Activated T-helper 1 cell treated with anti-CD3 and anti-CD28 coated beads, Interleukin-12 subunit alpha, Interleukin-12 subunit beta, Interleukin-2, Interleukin-4 antibody, amounts not matched to agents 30 ng/mL and 10 ng/mL and 1 ng/mL, durations not matched to agents 14 hours and 24 hours and 36 hours (primary cell): ENCODE results near the gene ITGB5. TPM values are rescaled to one million over a fixed set of nuclear protein-coding genes. Genes with fewer than 3 reads are reported as not detected.
"Not testable (repeated sequence)": the region's sequence is repeated elsewhere in the genome, so short reads cannot be mapped to it uniquely, and the experiment has no call there.

Experiments
- DNase-seq: peaks from one replicate; pipeline ENCODE4 v3.0.0; 2021; ENCODE audit warnings: low spot score
- H3K27ac Mint-ChIP-seq: one replicate; pipeline ENCODE4 v1.8.0; 2021; ENCODE audit warnings: mild to moderate bottlenecking, mixed read lengths
- H3K27me3 Mint-ChIP-seq: one replicate; pipeline ENCODE4 v1.8.0; 2022; ENCODE audit warnings: mild to moderate bottlenecking, moderate library complexity, mixed read lengths; ENCODE audit not compliant: insufficient read depth
- H3K36me3 Mint-ChIP-seq: one replicate; pipeline ENCODE4 v1.8.0; 2021; ENCODE audit warnings: low read depth, mixed read lengths
- H3K4me1 Mint-ChIP-seq: one replicate; pipeline ENCODE4 v1.8.0; 2021; ENCODE audit warnings: low read depth, mixed read lengths
- H3K4me3 Mint-ChIP-seq: one replicate; pipeline ENCODE4 v1.8.0; 2021; ENCODE audit warnings: mild to moderate bottlenecking, moderate library complexity, mixed read lengths
- H3K9me3 Mint-ChIP-seq: one replicate; pipeline ENCODE4 v1.8.0; 2021; ENCODE audit warnings: mixed read lengths
- intact Hi-C: fragments of 100-400 bp; cut with micrococcal nuclease; formaldehyde crosslinking; loops from one replicate; pipeline ENCODE4 v1.15.1; 2024
- total RNA-seq: library from RNA; stranded (reverse); gene quantifications from 2 replicates; pipeline ENCODE4 v1.2.3, GENCODE V29; 2022

ITGB5 gene
- total RNA-seq, 1 donor from 2014 or later = 2.2 TPM

- no peak overlapping the region for H3K27ac Mint-ChIP-seq
- peaks cover 12% of the 10 kb centered on the region for H3K4me1 Mint-ChIP-seq
- peaks cover 38% of the 10 kb centered on the region for H3K27me3 Mint-ChIP-seq
- peak overlapping the region; percentile 55 for H3K4me3 Mint-ChIP-seq
- no peaks in the 10 kb centered on the region for H3K9me3 Mint-ChIP-seq
- peak; percentile 30 for DNase-seq
- no peaks in the 10 kb centered on the region for H3K36me3 Mint-ChIP-seq
- intact Hi-C loops = loop anchor here (2.0 kb wide), 1 partner anchor 52 kb away; the partner anchor contains the start of gene ITGB5
Observed at GRCh38 chr3:124834723-124835718, 52.1 kb downstream of the ITGB5 start.

GRCh38 chr3:124833710-124834332, 53.3 kb downstream of the ITGB5 start:
- Mint-ChIP-seq H3K27ac (no peak overlapping the region), H3K4me3 (no peak overlapping the region), H3K36me3 (no peaks in the 10 kb centered on the region), H3K27me3 (peaks cover 44% of the 10 kb centered on the region), H3K4me1 (peaks cover 12% of the 10 kb centered on the region), H3K9me3 (no peaks in the 10 kb centered on the region)
- intact Hi-C loops = loop anchor here (2.0 kb wide), 1 partner anchor 53 kb away; the partner anchor contains the start of gene ITGB5
- DNase-seq = no peak

GRCh38 chr3:124832782-124833709, 54.1 kb downstream of the ITGB5 start:
- no peak overlapping the region for H3K27ac Mint-ChIP-seq
- H3K4me3 Mint-ChIP-seq = no peak overlapping the region
- no peaks in the 10 kb centered on the region for H3K9me3 Mint-ChIP-seq
- H3K27me3 Mint-ChIP-seq = peaks cover 45% of the 10 kb centered on the region
- no peak for DNase-seq
- intact Hi-C loops = no loop called here
- H3K36me3 Mint-ChIP-seq = no peaks in the 10 kb centered on the region
- H3K4me1 Mint-ChIP-seq = peaks cover 12% of the 10 kb centered on the region

- intact Hi-C loops = no loop called here
- no peaks in the 10 kb centered on the region for H3K9me3 Mint-ChIP-seq
- DNase-seq = no peak
- no peaks in the 10 kb centered on the region for H3K36me3 Mint-ChIP-seq
- H3K27ac Mint-ChIP-seq = no peak overlapping the region
- no peak overlapping the region for H3K4me3 Mint-ChIP-seq
- H3K27me3 Mint-ChIP-seq = peaks cover 41% of the 10 kb centered on the region
- peaks cover 12% of the 10 kb centered on the region for H3K4me1 Mint-ChIP-seq
Observed at GRCh38 chr3:124831628-124832199, 55.5 kb downstream of the ITGB5 start.

- Mint-ChIP-seq H3K4me3 (no peak overlapping the region), H3K4me1 (peaks cover 4% of the 10 kb centered on the region), H3K9me3 (no peaks in the 10 kb centered on the region), H3K36me3 (no peaks in the 10 kb centered on the region), H3K27ac (no peak overlapping the region), H3K27me3 (peaks cover 28% of the 10 kb centered on the region)
- DNase-seq = no peak
- intact Hi-C loops = no loop called here
Observed at GRCh38 chr3:124829819-124830554, 57.2 kb downstream of the ITGB5 start.

- no peak for DNase-seq
- intact Hi-C loops = no loop called here
- Mint-ChIP-seq H3K27ac (no peak overlapping the region), H3K27me3 (peaks cover 31% of the 10 kb centered on the region), H3K4me3 (no peak overlapping the region), H3K36me3 (no peaks in the 10 kb centered on the region), H3K9me3 (no peaks in the 10 kb centered on the region), H3K4me1 (no peaks in the 10 kb centered on the region)
Observed at GRCh38 chr3:124829178-124829818, 57.9 kb downstream of the ITGB5 start.

- H3K9me3 Mint-ChIP-seq, H3K27ac Mint-ChIP-seq, H3K4me1 Mint-ChIP-seq, DNase-seq, H3K36me3 Mint-ChIP-seq, H3K4me3 Mint-ChIP-seq, intact Hi-C loops: not testable (repeated sequence)
- peaks cover 23% of the 10 kb centered on the region for H3K27me3 Mint-ChIP-seq
Observed at GRCh38 chr3:124827476-124828206, 59.5 kb downstream of the ITGB5 start.

- Mint-ChIP-seq H3K27me3 (peaks cover 21% of the 10 kb centered on the region), H3K4me3 (no peak overlapping the region), H3K27ac (no peak overlapping the region), H3K36me3 (no peaks in the 10 kb centered on the region), H3K4me1 (no peaks in the 10 kb centered on the region), H3K9me3 (no peaks in the 10 kb centered on the region)
- no peak for DNase-seq
- intact Hi-C loops = no loop called here
Observed at GRCh38 chr3:124826703-124827102, 60.5 kb downstream of the ITGB5 start.

- Mint-ChIP-seq H3K4me3 (no peak overlapping the region), H3K9me3 (no peaks in the 10 kb centered on the region), H3K27ac (no peak overlapping the region), H3K4me1 (no peaks in the 10 kb centered on the region), H3K27me3 (peaks cover 23% of the 10 kb centered on the region), H3K36me3 (no peaks in the 10 kb centered on the region)
- intact Hi-C loops = no loop called here
- DNase-seq = no peak
Observed at GRCh38 chr3:124824286-124824915, 62.8 kb downstream of the ITGB5 start.

- no peak for DNase-seq
- intact Hi-C loops = no loop called here
- H3K9me3 Mint-ChIP-seq = no peaks in the 10 kb centered on the region
- peaks cover 27% of the 10 kb centered on the region for H3K27me3 Mint-ChIP-seq
- H3K4me1 Mint-ChIP-seq = no peaks in the 10 kb centered on the region
- no peak overlapping the region for H3K4me3 Mint-ChIP-seq
- no peaks in the 10 kb centered on the region for H3K36me3 Mint-ChIP-seq
- no peak overlapping the region for H3K27ac Mint-ChIP-seq
Observed at GRCh38 chr3:124823648-124824047, 63.5 kb downstream of the ITGB5 start.

- Mint-ChIP-seq H3K4me1 (no peaks in the 10 kb centered on the region), H3K36me3 (no peaks in the 10 kb centered on the region), H3K27ac (no peak overlapping the region), H3K4me3 (no peak overlapping the region), H3K27me3 (peaks cover 29% of the 10 kb centered on the region), H3K9me3 (no peaks in the 10 kb centered on the region)
- no peak for DNase-seq
- intact Hi-C loops = no loop called here
Observed at GRCh38 chr3:124823206-124823605, 64.0 kb downstream of the ITGB5 start.
